Neuronal stem cell (in vitro differentiated cells): ENCODE measurements around the gene MT1A.
"Not testable (repeated sequence)": the region's sequence is repeated elsewhere in the genome, so short reads cannot be mapped to it uniquely, and the experiment has no call there.

Experiments used
- DNase-seq: peaks from one replicate; pipeline ENCODE4 v3.0.0-alpha.2; 2013; ENCODE audit warnings: low spot score
- H2AFZ ChIP-seq: one replicate; pipeline ENCODE4 v1.6.1; 2013; ENCODE audit warnings: mild to moderate bottlenecking, low read length, inconsistent platforms
- H2AK5ac ChIP-seq: 2 replicates; pipeline ENCODE4 v1.6.1; 2013; ENCODE audit warnings: low read depth, mild to moderate bottlenecking, inconsistent platforms, low read length, moderate library complexity, mixed read lengths
- H2BK120ac ChIP-seq: 2 replicates; pipeline ENCODE4 v1.6.1; 2013; ENCODE audit warnings: low read depth, mild to moderate bottlenecking, inconsistent platforms, low read length, moderate library complexity, mixed read lengths
- H2BK12ac ChIP-seq: one replicate; pipeline ENCODE4 v1.6.1; 2013; ENCODE audit warnings: low read length, inconsistent platforms
- H2BK15ac ChIP-seq: 2 replicates; pipeline ENCODE4 v1.6.1; 2013; ENCODE audit warnings: mild to moderate bottlenecking, low read length, inconsistent platforms, mixed read lengths
- H2BK5ac ChIP-seq: one replicate; pipeline ENCODE4 v1.6.1; 2013; ENCODE audit warnings: inconsistent platforms, mild to moderate bottlenecking, low read length, moderate library complexity
- H3K14ac ChIP-seq: one replicate; pipeline ENCODE4 v1.6.1; 2013; ENCODE audit warnings: low read length, inconsistent platforms
- H3K18ac ChIP-seq: 2 replicates; pipeline ENCODE4 v1.6.1; 2013; ENCODE audit warnings: low read length, inconsistent platforms
- H3K23ac ChIP-seq: 2 replicates; pipeline ENCODE4 v1.6.1; 2013; ENCODE audit warnings: low read depth, mild to moderate bottlenecking, mixed read lengths, low read length, inconsistent platforms; ENCODE audit not compliant: poor library complexity
- H3K27ac ChIP-seq: replicated peaks from 3 replicates; pipeline ENCODE4 v1.5.1; 2013; ENCODE audit warnings: low read length, inconsistent platforms
- H3K27me3 ChIP-seq, 3 experiments: 2 replicates each; pipeline ENCODE4 v1.6.1; 2013; ENCODE audit warnings: low read length in 3 of 3, mild to moderate bottlenecking in 2 of 3, inconsistent platforms in 1 of 3, low read depth in 1 of 3, mixed read lengths in 1 of 3, moderate library complexity in 1 of 3; ENCODE audit not compliant: control insufficient read depth in 3 of 3, insufficient read depth in 3 of 3
- H3K36me3 ChIP-seq, 2 donors: replicated peaks in 1 of 2; 2 replicates each; pipeline ENCODE4 v1.6.1; 2013; ENCODE audit warnings: low read length in 2 of 2; ENCODE audit not compliant: control insufficient read depth in 2 of 2, insufficient read depth in 2 of 2
- H3K4ac ChIP-seq: 2 replicates; pipeline ENCODE4 v1.6.1; 2013; ENCODE audit warnings: inconsistent platforms, mild to moderate bottlenecking, low read length, moderate library complexity
- H3K4me1 ChIP-seq, 2 donors: 1 replicate in 1 of 2; 2 replicates in 1 of 2; pipeline ENCODE4 v1.6.1; 2013; ENCODE audit warnings: low read length in 2 of 2, low read depth in 1 of 2; ENCODE audit not compliant: control insufficient read depth in 2 of 2, insufficient read depth in 1 of 2
- H3K4me2 ChIP-seq: one replicate; pipeline ENCODE4 v1.6.1; 2013; ENCODE audit warnings: mild to moderate bottlenecking, low read length, inconsistent platforms; ENCODE audit not compliant: insufficient read depth, poor library complexity, severe bottlenecking
- H3K4me3 ChIP-seq, 2 donors: 2 replicates each; pipeline ENCODE4 v1.5.1; 2013; ENCODE audit warnings: low read length in 2 of 2, mild to moderate bottlenecking in 2 of 2, inconsistent platforms in 1 of 2, moderate library complexity in 1 of 2
- H3K79me1 ChIP-seq: one replicate; pipeline ENCODE4 v1.6.1; 2013; ENCODE audit warnings: low read depth, mild to moderate bottlenecking, inconsistent platforms, low read length, moderate library complexity
- H3K9ac ChIP-seq: one replicate; pipeline ENCODE4 v1.6.1; 2013; ENCODE audit warnings: mild to moderate bottlenecking, low read depth, low read length, inconsistent platforms; ENCODE audit not compliant: poor library complexity
- H3K9me3 ChIP-seq, 2 donors: replicated peaks in 1 of 2; 2 replicates each; pipeline versions ENCODE3 to v1.6.1; 2013; ENCODE audit warnings: low read length in 2 of 2, mild to moderate bottlenecking in 2 of 2, inconsistent platforms in 1 of 2, low read depth in 1 of 2, mixed read lengths in 1 of 2, moderate library complexity in 1 of 2; ENCODE audit not compliant: control insufficient read depth in 2 of 2, insufficient read depth in 1 of 2
- H4K8ac ChIP-seq: one replicate; pipeline ENCODE4 v1.6.1; 2013; ENCODE audit warnings: low read depth, mild to moderate bottlenecking, inconsistent platforms, low read length, moderate library complexity
- H4K91ac ChIP-seq: one replicate; pipeline ENCODE4 v1.6.1; 2013; ENCODE audit warnings: low read length, low read depth, mild to moderate bottlenecking, inconsistent platforms; ENCODE audit not compliant: poor library complexity
- whole genome bisulfite sequencing, 2 donors: extraction: QIAGEN DNeasy Blood & Tissue Kit; methylation state at CpG; one replicate each; pipeline ENCODE4 v1.1.7; 2013; ENCODE audit warnings: missing lambda C conversion rate in 2 of 2, mixed read lengths in 1 of 2; ENCODE audit not compliant: insufficient read length in 2 of 2, insufficient replicate concordance in 1 of 2; ENCODE audit errors: extremely low coverage in 2 of 2; 5-methylcytosine and 5-hydroxymethylcytosine counted together

MT1A gene

GRCh38 chr16:56669005-56669839 is 30.8 kb downstream of the MT1A start, which contains the start of gene MT1H:
Gene MT1H (plus strand): TSS chr16:56669814. CDS start chr16:56669885, 71 bp downstream.
- Histone ChIP-seq H3K4ac (no peak within 1 kb of the TSS), H4K8ac (no peak within 1 kb of the TSS), H2BK15ac (no peak within 1 kb of the TSS), H3K23ac (peak within 1 kb of the TSS; percentile 40), H3K79me1 (no peaks in the 10 kb centered on the region), H3K9me3 (peaks cover 0 to 2% of the 10 kb centered on the region in 2 donors), H3K4me3 (no peak within 1 kb of the TSS), H3K36me3 (no peaks in the 10 kb centered on the region), H3K9ac (no peak within 1 kb of the TSS), H3K18ac (peak within 1 kb of the TSS; percentile 51), H2AFZ (no peak within 1 kb of the TSS), H2BK12ac (no peak within 1 kb of the TSS), H3K4me1 (no peaks in the 10 kb centered on the region), H2BK5ac (no peak within 1 kb of the TSS), H3K4me2 (no peak within 1 kb of the TSS), H2AK5ac (no peak within 1 kb of the TSS), H3K14ac (no peak within 1 kb of the TSS), H3K27me3 (peaks cover 42 to 100% (median 96%) of the 10 kb centered on the region in 3 experiments), H3K27ac (no peak within 1 kb of the TSS), H4K91ac (no peak within 1 kb of the TSS), H2BK120ac (no peak within 1 kb of the TSS)
- no peak for DNase-seq
- no CpG with 5 or more reads among the region's 38 CpGs for WGBS, 2 donors

GRCh38 chr16:56669840-56670619 is 31.6 kb downstream of the MT1A start:
- no peaks in the 10 kb centered on the region for H3K36me3 ChIP-seq
- no peak overlapping the region for H4K91ac ChIP-seq
- no peak overlapping the region for H3K9ac ChIP-seq
- no peak overlapping the region for H3K27ac ChIP-seq
- no peak overlapping the region for H2BK15ac ChIP-seq
- no peak for DNase-seq
- WGBS, 2 donors, result no CpG with 5 or more reads among the region's 19 CpGs
- H2AFZ ChIP-seq, result no peak overlapping the region
- H3K4me3 ChIP-seq, result no peak overlapping the region
- no peak overlapping the region for H3K14ac ChIP-seq
- no peak overlapping the region for H3K4me2 ChIP-seq
- H2BK120ac ChIP-seq, result no peak overlapping the region
- H4K8ac ChIP-seq, result no peak overlapping the region
- H2BK5ac ChIP-seq, result no peak overlapping the region
- no peaks in the 10 kb centered on the region for H3K4me1 ChIP-seq
- no peak overlapping the region for H3K23ac ChIP-seq
- no peak overlapping the region for H2AK5ac ChIP-seq
- no peaks in the 10 kb centered on the region for H3K79me1 ChIP-seq
- H3K9me3 ChIP-seq, result peaks cover 0 to 2% of the 10 kb centered on the region in 2 donors
- no peak overlapping the region for H2BK12ac ChIP-seq
- H3K18ac ChIP-seq, result no peak overlapping the region
- H3K4ac ChIP-seq, result no peak overlapping the region
- peaks cover 40 to 97% (median 95%) of the 10 kb centered on the region in 3 experiments for H3K27me3 ChIP-seq

DNA sequence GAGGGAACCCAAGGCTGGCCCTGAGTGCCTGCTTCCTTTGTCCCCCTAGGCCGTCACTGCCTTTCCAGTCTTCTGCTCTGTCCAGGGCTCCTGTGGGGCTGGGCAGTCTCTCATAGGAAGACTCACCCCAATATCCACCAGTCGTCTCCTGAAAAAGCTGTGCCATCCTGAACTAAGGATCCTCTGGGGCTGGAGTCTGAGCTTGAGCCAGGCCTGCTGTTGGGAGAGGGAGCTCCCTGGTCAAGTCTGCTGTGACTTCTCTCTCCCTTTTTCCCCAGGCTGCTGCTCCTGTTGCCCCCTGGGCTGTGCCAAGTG is 32.1 kb downstream of the MT1A start:
- no peak overlapping the region for H3K4ac ChIP-seq
- peaks cover 44 to 97% (median 95%) of the 10 kb centered on the region in 3 experiments for H3K27me3 ChIP-seq
- WGBS, 2 donors, result no CpG with 5 or more reads among the region's 2 CpGs

GRCh38 chr16:56671691-56672090 is 33.2 kb downstream of the MT1A start:
- H2AK5ac ChIP-seq, H3K18ac ChIP-seq: not testable (repeated sequence)

More for the DNA sequence above, 32.1 kb downstream of the MT1A start:
- H3K18ac ChIP-seq, result no peak overlapping the region
- no peak overlapping the region for H4K91ac ChIP-seq
- no peak overlapping the region for H3K4me2 ChIP-seq
- no peaks in the 10 kb centered on the region for H3K36me3 ChIP-seq
- no peaks in the 10 kb centered on the region for H3K79me1 ChIP-seq
- no peak overlapping the region for H4K8ac ChIP-seq
- no peak overlapping the region for H2BK12ac ChIP-seq
- no peak overlapping the region for H3K9ac ChIP-seq
- no peak for DNase-seq
- H2AK5ac ChIP-seq, result no peak overlapping the region
- H3K4me3 ChIP-seq, result no peak overlapping the region
- peaks cover 0 to 2% of the 10 kb centered on the region in 2 donors for H3K4me1 ChIP-seq
- no peak overlapping the region for H3K14ac ChIP-seq
- no peak overlapping the region for H2AFZ ChIP-seq
- H2BK15ac ChIP-seq, result no peak overlapping the region
- no peak overlapping the region for H3K27ac ChIP-seq
- H2BK120ac ChIP-seq, result no peak overlapping the region
- H2BK5ac ChIP-seq, result no peak overlapping the region
- H3K9me3 ChIP-seq, result peaks cover 0 to 3% of the 10 kb centered on the region in 2 donors
- H3K23ac ChIP-seq, result peak overlapping the region; percentile 26

More at GRCh38 chr16:56671691-56672090, 33.2 kb downstream of the MT1A start:
- WGBS, 2 donors, result no CpG with 5 or more reads among the region's 2 CpGs
- H3K4me1 ChIP-seq, H3K27ac ChIP-seq, H3K14ac ChIP-seq, H3K36me3 ChIP-seq, H3K79me1 ChIP-seq, H2BK12ac ChIP-seq, H2BK5ac ChIP-seq, DNase-seq, H2AFZ ChIP-seq, H2BK120ac ChIP-seq, H4K91ac ChIP-seq, H2BK15ac ChIP-seq, H3K4me2 ChIP-seq, H3K4me3 ChIP-seq, H3K9me3 ChIP-seq, H4K8ac ChIP-seq, H3K9ac ChIP-seq, H3K23ac ChIP-seq, H3K4ac ChIP-seq: not testable (repeated sequence)
- H3K27me3 ChIP-seq, result peaks cover 48 to 97% (median 94%) of the 10 kb centered on the region in 3 experiments
